Neural cell (in vitro differentiated cells): Measurements from ENCODE around the gene SLC6A16. TPM values are rescaled to one million over a fixed set of nuclear protein-coding genes. Genes with fewer than 3 reads are reported as not detected.

Experiments used
- H2AFZ ChIP-seq: fragments of 200-600, 300-800 bp; sonication (generic), shearing (Covaris generic); 2 replicates; pipeline ENCODE4 v1.6.0; 2014; ENCODE audit warnings: low read depth, mild to moderate bottlenecking, antibody characterized with exemption, low read length, moderate library complexity
- H3F3A ChIP-seq: fragments of 200-600 bp; shearing (Covaris generic); 2 replicates; pipeline ENCODE4 v1.6.1; 2016; ENCODE audit warnings: mild to moderate bottlenecking, moderate library complexity, mixed read lengths, antibody characterized with exemption, low read length; ENCODE audit not compliant: insufficient read depth, poor library complexity, severe bottlenecking
- H3K27ac ChIP-seq: fragments of 200-600, 300-800 bp; sonication (generic), shearing (Covaris generic); 2 replicates; pipeline ENCODE4 v1.5.1; 2014; ENCODE audit warnings: mild to moderate bottlenecking, low read length, moderate library complexity
- H3K27me3 ChIP-seq: fragments of 300-800, 200-600 bp; sonication (generic), shearing (Covaris generic); 2 replicates; pipeline ENCODE4 v1.6.0; 2014; ENCODE audit warnings: mild to moderate bottlenecking, low read depth, low read length, moderate library complexity; ENCODE audit not compliant: insufficient read depth
- H3K36me3 ChIP-seq: fragments of 300-800, 200-600 bp; sonication (generic), shearing (Covaris generic); 2 replicates; pipeline ENCODE4 v1.5.1; 2014; ENCODE audit warnings: mild to moderate bottlenecking, antibody characterized with exemption, low read length, moderate library complexity; ENCODE audit not compliant: insufficient read depth
- H3K4me2 ChIP-seq: fragments of 300-800, 200-600 bp; sonication (generic), shearing (Covaris generic); 2 replicates; pipeline ENCODE4 v1.6.0; 2014; ENCODE audit warnings: mild to moderate bottlenecking, low read length
- H3K4me3 ChIP-seq: fragments of 300-800, 200-600 bp; sonication (generic), shearing (Covaris generic); 2 replicates; pipeline ENCODE4 v1.5.1; 2014; ENCODE audit warnings: mild to moderate bottlenecking, low read length, moderate library complexity
- H3K79me2 ChIP-seq: fragments of 200-600 bp; shearing (Covaris generic); replicated peaks from 2 replicates; pipeline ENCODE4 v1.6.0; 2014; ENCODE audit warnings: mild to moderate bottlenecking, low read length, moderate library complexity; ENCODE audit not compliant: insufficient read depth
- H3K9ac ChIP-seq: fragments of 300-800, 200-600 bp; sonication (generic), shearing (Covaris generic); 2 replicates; pipeline ENCODE4 v1.6.1; 2016; ENCODE audit warnings: mild to moderate bottlenecking, low read length, mixed read lengths
- H3K9me2 ChIP-seq: fragments of 200-600 bp; shearing (Covaris generic); 2 replicates; pipeline ENCODE4 v1.6.1; 2016; ENCODE audit warnings: mild to moderate bottlenecking, low read length, mixed read lengths; ENCODE audit not compliant: insufficient read depth
- H3K9me3 ChIP-seq: fragments of 200-600, 300-800 bp; sonication (generic), shearing (Covaris generic); 2 replicates; pipeline ENCODE4 v1.6.1; 2016; ENCODE audit warnings: mild to moderate bottlenecking, mixed run types, low read length, moderate library complexity, mixed read lengths
- H4K20me1 ChIP-seq: fragments of 200-600 bp; shearing (Covaris generic); 2 replicates; pipeline ENCODE4 v1.6.1; 2016; ENCODE audit warnings: mild to moderate bottlenecking, mixed run types; ENCODE audit not compliant: insufficient read depth
- EP300 ChIP-seq: fragments of 450-650 bp; conservative IDR thresholded peaks from 2 replicates; pipeline ENCODE4 v1.6.1; 2014; ENCODE audit warnings: antibody characterized with exemption, mild to moderate bottlenecking, moderate library complexity; ENCODE audit not compliant: poor library complexity, severe bottlenecking
- EZH2 ChIP-seq: fragments of 200-600, 300-800 bp; shearing (Covaris generic), sonication (generic); IDR thresholded peaks from 2 replicates; pipeline ENCODE4 v1.6.1; 2014; ENCODE audit warnings: antibody characterized with exemption, low read length, borderline replicate concordance, mild to moderate bottlenecking; ENCODE audit not compliant: insufficient read depth, poor library complexity, severe bottlenecking
- MXI1 ChIP-seq: fragments of 450-650 bp; conservative IDR thresholded peaks from 2 replicates; pipeline ENCODE4 v1.6.1; 2014; ENCODE audit warnings: antibody characterized with exemption, mild to moderate bottlenecking; ENCODE audit not compliant: poor library complexity, severe bottlenecking
- POLR2AphosphoS5 ChIP-seq: IDR thresholded peaks from 2 replicates; pipeline ENCODE4 v1.6.1; 2012
- RAD21 ChIP-seq: fragments of 450-650 bp; conservative IDR thresholded peaks from 2 replicates; pipeline ENCODE4 v1.6.1; 2014; ENCODE audit warnings: antibody characterized with exemption, mild to moderate bottlenecking, moderate library complexity
- SMC3 ChIP-seq: fragments of 450-650 bp; conservative IDR thresholded peaks from 2 replicates; pipeline ENCODE4 v1.6.1; 2014; ENCODE audit warnings: antibody characterized with exemption, mild to moderate bottlenecking, moderate library complexity; ENCODE audit not compliant: poor library complexity
- TAF1 ChIP-seq: IDR thresholded peaks from 2 replicates; pipeline ENCODE4 v1.6.1; 2012; ENCODE audit warnings: low read depth
- polyA plus RNA-seq: library from polyadenylated mRNA; depleted of rRNA; stranded (reverse); fragments of >200 nt; gene quantifications from 2 replicates; pipeline ENCODE4 v1.2.3, GENCODE V29; 2014
- TF ChIP-seq, protein P1 (sequence below): fragments of 450-650 bp; IDR thresholded peaks from 2 replicates; pipeline ENCODE4 v1.5.1; 2014; ENCODE audit warnings: antibody characterized with exemption, mild to moderate bottlenecking, moderate library complexity; ENCODE audit not compliant: poor library complexity, severe bottlenecking
- TF ChIP-seq, protein P2 (sequence below): IDR thresholded peaks from 2 replicates; pipeline ENCODE4 v1.6.1; 2012; ENCODE audit warnings: borderline replicate concordance

Gene SLC6A16
- polyA plus RNA-seq, 1 donor from 2014 or later, result not detected

DNA sequence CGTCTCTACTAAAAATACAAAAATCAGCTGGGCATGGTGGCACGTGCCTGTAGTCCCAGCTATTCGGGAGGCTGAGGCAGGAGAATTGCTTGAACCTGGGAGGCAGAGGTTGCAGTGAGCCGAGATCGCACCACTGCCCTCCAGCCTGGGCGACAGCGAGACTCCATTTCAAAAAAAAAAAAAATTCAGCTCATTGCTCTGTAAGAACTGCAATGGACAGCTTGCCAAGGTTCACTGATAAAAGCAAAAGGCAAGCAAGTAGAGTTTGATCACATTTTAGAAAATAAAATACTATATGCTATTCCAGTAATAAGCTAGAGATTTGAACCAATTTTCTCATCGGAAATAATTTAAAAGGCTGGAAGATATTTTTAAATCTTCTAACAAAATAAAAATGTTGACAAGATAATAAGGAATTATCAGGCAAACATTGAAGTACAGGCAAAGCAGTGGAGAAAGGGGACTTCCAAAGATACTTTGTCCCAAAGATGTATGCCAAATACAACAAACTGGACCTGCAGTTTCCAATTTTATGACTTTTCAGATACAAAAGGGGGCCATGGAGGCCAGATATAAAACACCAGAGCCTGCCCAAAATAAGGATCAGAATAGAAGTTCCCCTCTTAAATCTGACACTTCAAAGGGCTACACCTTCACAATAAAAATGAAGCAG, 29.6 kb downstream of the SLC6A16 start:
- Histone ChIP-seq H3K27ac (no peak overlapping the region), H3K4me3 (no peak overlapping the region), H3K36me3 (no peaks in the 10 kb centered on the region), H2AFZ (no peak overlapping the region), H3K79me2 (no peaks in the 10 kb centered on the region), H3K27me3 (no peaks in the 10 kb centered on the region), H3F3A (no peaks in the 10 kb centered on the region), H3K9me2 (no peaks in the 10 kb centered on the region), H4K20me1 (no peaks in the 10 kb centered on the region), H3K9ac (no peak overlapping the region), H3K4me2 (no peak overlapping the region), H3K9me3 (no peaks in the 10 kb centered on the region)
- TF ChIP-seq EP300, result no peak
- no peak for TF ChIP-seq SMC3
- no peak for TF ChIP-seq EZH2
- TF ChIP-seq, protein P1, sequence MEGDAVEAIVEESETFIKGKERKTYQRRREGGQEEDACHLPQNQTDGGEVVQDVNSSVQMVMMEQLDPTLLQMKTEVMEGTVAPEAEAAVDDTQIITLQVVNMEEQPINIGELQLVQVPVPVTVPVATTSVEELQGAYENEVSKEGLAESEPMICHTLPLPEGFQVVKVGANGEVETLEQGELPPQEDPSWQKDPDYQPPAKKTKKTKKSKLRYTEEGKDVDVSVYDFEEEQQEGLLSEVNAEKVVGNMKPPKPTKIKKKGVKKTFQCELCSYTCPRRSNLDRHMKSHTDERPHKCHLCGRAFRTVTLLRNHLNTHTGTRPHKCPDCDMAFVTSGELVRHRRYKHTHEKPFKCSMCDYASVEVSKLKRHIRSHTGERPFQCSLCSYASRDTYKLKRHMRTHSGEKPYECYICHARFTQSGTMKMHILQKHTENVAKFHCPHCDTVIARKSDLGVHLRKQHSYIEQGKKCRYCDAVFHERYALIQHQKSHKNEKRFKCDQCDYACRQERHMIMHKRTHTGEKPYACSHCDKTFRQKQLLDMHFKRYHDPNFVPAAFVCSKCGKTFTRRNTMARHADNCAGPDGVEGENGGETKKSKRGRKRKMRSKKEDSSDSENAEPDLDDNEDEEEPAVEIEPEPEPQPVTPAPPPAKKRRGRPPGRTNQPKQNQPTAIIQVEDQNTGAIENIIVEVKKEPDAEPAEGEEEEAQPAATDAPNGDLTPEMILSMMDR, result no peak
- TF ChIP-seq, protein P2, sequence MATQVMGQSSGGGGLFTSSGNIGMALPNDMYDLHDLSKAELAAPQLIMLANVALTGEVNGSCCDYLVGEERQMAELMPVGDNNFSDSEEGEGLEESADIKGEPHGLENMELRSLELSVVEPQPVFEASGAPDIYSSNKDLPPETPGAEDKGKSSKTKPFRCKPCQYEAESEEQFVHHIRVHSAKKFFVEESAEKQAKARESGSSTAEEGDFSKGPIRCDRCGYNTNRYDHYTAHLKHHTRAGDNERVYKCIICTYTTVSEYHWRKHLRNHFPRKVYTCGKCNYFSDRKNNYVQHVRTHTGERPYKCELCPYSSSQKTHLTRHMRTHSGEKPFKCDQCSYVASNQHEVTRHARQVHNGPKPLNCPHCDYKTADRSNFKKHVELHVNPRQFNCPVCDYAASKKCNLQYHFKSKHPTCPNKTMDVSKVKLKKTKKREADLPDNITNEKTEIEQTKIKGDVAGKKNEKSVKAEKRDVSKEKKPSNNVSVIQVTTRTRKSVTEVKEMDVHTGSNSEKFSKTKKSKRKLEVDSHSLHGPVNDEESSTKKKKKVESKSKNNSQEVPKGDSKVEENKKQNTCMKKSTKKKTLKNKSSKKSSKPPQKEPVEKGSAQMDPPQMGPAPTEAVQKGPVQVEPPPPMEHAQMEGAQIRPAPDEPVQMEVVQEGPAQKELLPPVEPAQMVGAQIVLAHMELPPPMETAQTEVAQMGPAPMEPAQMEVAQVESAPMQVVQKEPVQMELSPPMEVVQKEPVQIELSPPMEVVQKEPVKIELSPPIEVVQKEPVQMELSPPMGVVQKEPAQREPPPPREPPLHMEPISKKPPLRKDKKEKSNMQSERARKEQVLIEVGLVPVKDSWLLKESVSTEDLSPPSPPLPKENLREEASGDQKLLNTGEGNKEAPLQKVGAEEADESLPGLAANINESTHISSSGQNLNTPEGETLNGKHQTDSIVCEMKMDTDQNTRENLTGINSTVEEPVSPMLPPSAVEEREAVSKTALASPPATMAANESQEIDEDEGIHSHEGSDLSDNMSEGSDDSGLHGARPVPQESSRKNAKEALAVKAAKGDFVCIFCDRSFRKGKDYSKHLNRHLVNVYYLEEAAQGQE, result no peak
- TF ChIP-seq TAF1, result no peak
- no peak for TF ChIP-seq MXI1
- TF ChIP-seq POLR2AphosphoS5, result no peak
- no peak for TF ChIP-seq RAD21

DNA sequence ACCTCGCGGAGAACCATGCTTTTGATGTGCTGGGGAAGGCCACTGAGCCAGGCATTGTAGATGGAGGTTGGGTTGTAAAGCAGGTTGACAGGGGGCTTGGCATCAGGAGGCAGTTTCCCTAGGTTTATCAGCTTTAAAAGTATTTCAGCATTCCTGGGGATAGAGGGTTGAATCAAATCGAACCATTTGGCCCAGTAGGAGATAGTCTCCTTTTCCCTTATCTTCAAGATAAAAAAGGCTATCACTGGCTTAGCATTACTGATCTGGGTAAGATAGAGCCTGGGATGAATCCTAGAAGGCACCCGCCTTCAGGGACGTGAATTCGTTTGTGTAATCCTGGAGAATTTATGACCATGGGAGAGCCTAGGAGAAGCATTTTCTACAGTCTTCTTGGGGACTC, 30.6 kb downstream of the SLC6A16 start:
- Histone ChIP-seq H3K27me3 (no peaks in the 10 kb centered on the region), H3K9me2 (no peaks in the 10 kb centered on the region), H3K79me2 (no peaks in the 10 kb centered on the region), H2AFZ (no peak overlapping the region), H3K27ac (no peak overlapping the region), H3F3A (no peaks in the 10 kb centered on the region), H3K36me3 (no peaks in the 10 kb centered on the region), H3K4me2 (no peak overlapping the region), H3K9me3 (no peaks in the 10 kb centered on the region), H3K9ac (no peak overlapping the region), H4K20me1 (no peaks in the 10 kb centered on the region), H3K4me3 (no peak overlapping the region)
- TF ChIP-seq, protein P2, result no peak
- TF ChIP-seq EZH2 (no peak), SMC3 (no peak), EP300 (no peak), POLR2AphosphoS5 (no peak), RAD21 (no peak)
- TF ChIP-seq, protein P1, result no peak
